Endodermal cell (in vitro differentiated cells): Measurements from ENCODE around the gene PEX11G. TPM values are rescaled to one million over a fixed set of nuclear protein-coding genes. Genes with fewer than 3 reads are reported as not detected.

Source experiments
- DNase-seq: peaks from one replicate; pipeline ENCODE4 v3.0.0-alpha.2; 2017
- H3K27ac ChIP-seq: 2 replicates; pipeline ENCODE4 v1.5.1; 2013; ENCODE audit warnings: mild to moderate bottlenecking, low read depth, low read length, moderate library complexity
- H3K27me3 ChIP-seq: 2 replicates; pipeline ENCODE4 v1.6.1; 2013; ENCODE audit warnings: mild to moderate bottlenecking, low read length, moderate library complexity; ENCODE audit not compliant: insufficient read depth, control insufficient read depth, poor library complexity, severe bottlenecking
- H3K36me3 ChIP-seq: 2 replicates; pipeline ENCODE4 v1.7.0; 2013; ENCODE audit warnings: mild to moderate bottlenecking, low read length, moderate library complexity; ENCODE audit not compliant: control insufficient read depth, insufficient read depth
- H3K4me1 ChIP-seq: one replicate; pipeline ENCODE4 v1.7.0; 2013; ENCODE audit warnings: low read length; ENCODE audit not compliant: control insufficient read depth, insufficient read depth
- H3K4me3 ChIP-seq: 2 replicates; pipeline ENCODE4 v1.5.1; 2013; ENCODE audit warnings: mild to moderate bottlenecking, low read length, moderate library complexity
- H3K9ac ChIP-seq: 2 replicates; pipeline ENCODE4 v1.6.1; 2013; ENCODE audit warnings: mild to moderate bottlenecking, low read length, moderate library complexity; ENCODE audit not compliant: poor library complexity, severe bottlenecking; ENCODE audit errors: extremely low read depth
- H3K9me3 ChIP-seq: 2 replicates; pipeline ENCODE4 v1.6.1; 2013; ENCODE audit warnings: mild to moderate bottlenecking, low read length, moderate library complexity; ENCODE audit not compliant: control insufficient read depth
- H3K27ac Mint-ChIP-seq: 2 replicates; pipeline ENCODE4 v1.8.0; 2020; ENCODE audit warnings: mixed read lengths
- H3K27me3 Mint-ChIP-seq: 2 replicates; pipeline ENCODE4 v1.8.0; 2021; ENCODE audit warnings: mild to moderate bottlenecking, mixed read lengths; ENCODE audit not compliant: insufficient read depth
- H3K36me3 Mint-ChIP-seq: 2 replicates; pipeline ENCODE4 v1.8.0; 2020; ENCODE audit warnings: low read depth, mixed read lengths
- H3K4me1 Mint-ChIP-seq: 2 replicates; pipeline ENCODE4 v1.8.0; 2020; ENCODE audit warnings: mixed read lengths
- H3K4me3 Mint-ChIP-seq: 2 replicates; pipeline ENCODE4 v1.8.0; 2020; ENCODE audit warnings: mild to moderate bottlenecking, moderate library complexity, mixed read lengths
- H3K9me3 Mint-ChIP-seq: 2 replicates; pipeline ENCODE4 v1.8.0; 2020; ENCODE audit warnings: mild to moderate bottlenecking, mixed read lengths
- WGBS, 2 experiments: methylation state at CpG; one replicate each; pipeline versions ENCODE4 v1.1.5 to v1.1.7; 2013; ENCODE audit warnings: missing lambda C conversion rate in 2 of 2, mixed read lengths in 1 of 2; ENCODE audit not compliant: insufficient coverage in 1 of 2, insufficient read length in 1 of 2; 5-methylcytosine and 5-hydroxymethylcytosine counted together
- total RNA-seq, 2 donors: library from RNA; stranded (reverse); fragmentation: NEBNext Ultra II Directional in 1 of 2; extraction: Animal tissue kit (Norgen Biotek cat#: 25700) in 1 of 2; gene quantifications; 2 replicates in 1 of 2; 3 replicates in 1 of 2; pipeline ENCODE4 v1.2.1, GENCODE V29; 2021
- TF ChIP-seq, protein P1 (sequence below): fragments of 200-600 bp; sonication (generic); conservative IDR thresholded peaks from 2 replicates; pipeline ENCODE4 v1.5.0; 2021; ENCODE audit warnings: antibody characterized with exemption, mild to moderate bottlenecking

The PEX11G gene
- total RNA-seq, 2 donors from 2014 or later = 2.6 to 3.0 TPM

- no peaks in the 10 kb centered on the region for H3K27me3 ChIP-seq
- Mint-ChIP-seq H3K27me3 (no peaks in the 10 kb centered on the region), H3K9me3 (no peaks in the 10 kb centered on the region), H3K4me1 (peaks cover 5% of the 10 kb centered on the region), H3K4me3 (peak overlapping the region; percentile 68), H3K36me3 (peaks cover 19% of the 10 kb centered on the region), H3K27ac (no peak overlapping the region)
- 17 to 18% methylated on average over 20 to 23 of the region's 23 CpGs for WGBS, 2 experiments
- TF ChIP-seq, protein P1, sequence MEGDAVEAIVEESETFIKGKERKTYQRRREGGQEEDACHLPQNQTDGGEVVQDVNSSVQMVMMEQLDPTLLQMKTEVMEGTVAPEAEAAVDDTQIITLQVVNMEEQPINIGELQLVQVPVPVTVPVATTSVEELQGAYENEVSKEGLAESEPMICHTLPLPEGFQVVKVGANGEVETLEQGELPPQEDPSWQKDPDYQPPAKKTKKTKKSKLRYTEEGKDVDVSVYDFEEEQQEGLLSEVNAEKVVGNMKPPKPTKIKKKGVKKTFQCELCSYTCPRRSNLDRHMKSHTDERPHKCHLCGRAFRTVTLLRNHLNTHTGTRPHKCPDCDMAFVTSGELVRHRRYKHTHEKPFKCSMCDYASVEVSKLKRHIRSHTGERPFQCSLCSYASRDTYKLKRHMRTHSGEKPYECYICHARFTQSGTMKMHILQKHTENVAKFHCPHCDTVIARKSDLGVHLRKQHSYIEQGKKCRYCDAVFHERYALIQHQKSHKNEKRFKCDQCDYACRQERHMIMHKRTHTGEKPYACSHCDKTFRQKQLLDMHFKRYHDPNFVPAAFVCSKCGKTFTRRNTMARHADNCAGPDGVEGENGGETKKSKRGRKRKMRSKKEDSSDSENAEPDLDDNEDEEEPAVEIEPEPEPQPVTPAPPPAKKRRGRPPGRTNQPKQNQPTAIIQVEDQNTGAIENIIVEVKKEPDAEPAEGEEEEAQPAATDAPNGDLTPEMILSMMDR = no peak
- no peak overlapping the region for H3K27ac ChIP-seq
- DNase-seq = no peak
- H3K4me1 ChIP-seq = peaks cover 7% of the 10 kb centered on the region
- H3K4me3 ChIP-seq = peak overlapping the region; percentile 94
- peak overlapping the region; percentile 64 for H3K9ac ChIP-seq
- H3K9me3 ChIP-seq = no peaks in the 10 kb centered on the region
- peaks cover 4% of the 10 kb centered on the region for H3K36me3 ChIP-seq
Observed at GRCh38 chr19:7522923-7523667, 34.3 kb upstream of the PEX11G start.

- Mint-ChIP-seq H3K4me3 (peak within 1 kb of the TSS; percentile 68), H3K27me3 (no peaks in the 10 kb centered on the region), H3K9me3 (no peaks in the 10 kb centered on the region), H3K27ac (peak within 1 kb of the TSS; percentile 14), H3K36me3 (peaks cover 22% of the 10 kb centered on the region), H3K4me1 (peaks cover 7% of the 10 kb centered on the region)
- peak within 1 kb of the TSS; percentile 64 for H3K9ac ChIP-seq
- H3K36me3 ChIP-seq = peaks cover 4% of the 10 kb centered on the region
- TF ChIP-seq, protein P1 = no peak
- no peak within 1 kb of the TSS for H3K27ac ChIP-seq
- peak; percentile 99 for DNase-seq
- WGBS, 2 experiments = 1 to 3% methylated on average over 37 to 65 of the region's 65 CpGs
- peaks cover 7% of the 10 kb centered on the region for H3K4me1 ChIP-seq
- H3K4me3 ChIP-seq = peak within 1 kb of the TSS; percentile 94
- no peaks in the 10 kb centered on the region for H3K9me3 ChIP-seq
- no peaks in the 10 kb centered on the region for H3K27me3 ChIP-seq
Observed at GRCh38 chr19:7522072-7522922, 33.5 kb upstream of the PEX11G start, which contains the start of gene MCOLN1. Gene MCOLN1 (plus strand): TSS chr19:7522624. CDS start chr19:7522751, 127 bp downstream.

GRCh38 chr19:7521551-7522071, 32.8 kb upstream of the PEX11G start:
- WGBS, 2 experiments = 55 to 59% methylated on average over 9 to 10 of the region's 10 CpGs
- H3K27ac Mint-ChIP-seq = peak overlapping the region; percentile 14
- Histone ChIP-seq H3K9ac (peak overlapping the region; percentile 45), H3K4me3 (peak overlapping the region; percentile 94), H3K36me3 (peaks cover 4% of the 10 kb centered on the region), H3K27ac (no peak overlapping the region), H3K9me3 (no peaks in the 10 kb centered on the region), H3K27me3 (no peaks in the 10 kb centered on the region), H3K4me1 (peaks cover 7% of the 10 kb centered on the region)
- H3K9me3 Mint-ChIP-seq = no peaks in the 10 kb centered on the region
- H3K36me3 Mint-ChIP-seq = peaks cover 20% of the 10 kb centered on the region
- H3K27me3 Mint-ChIP-seq = no peaks in the 10 kb centered on the region
- peak overlapping the region; percentile 68 for H3K4me3 Mint-ChIP-seq
- TF ChIP-seq, protein P1 = no peak
- DNase-seq = no peak
- peaks cover 12% of the 10 kb centered on the region for H3K4me1 Mint-ChIP-seq
